ENCODE measurements around the gene MACROH2A2.

GRCh38 chr10:70124415-70124814, 71.8 kb downstream of the MACROH2A2 start:
- TF ChIP-seq TCF7L2 (IDR thresholded peaks at IDR 0.05; ENCODE audit: low read depth, low read length) (no peak), SIN3A (IDR thresholded peaks at IDR 0.05; ENCODE audit: borderline replicate concordance, insufficient read depth, low read depth, low read length) (no peak), POLR2AphosphoS5 (IDR thresholded peaks at IDR 0.05; ENCODE audit: low read depth, low read length) (no peak)
- TF ChIP-seq, protein P1, sequence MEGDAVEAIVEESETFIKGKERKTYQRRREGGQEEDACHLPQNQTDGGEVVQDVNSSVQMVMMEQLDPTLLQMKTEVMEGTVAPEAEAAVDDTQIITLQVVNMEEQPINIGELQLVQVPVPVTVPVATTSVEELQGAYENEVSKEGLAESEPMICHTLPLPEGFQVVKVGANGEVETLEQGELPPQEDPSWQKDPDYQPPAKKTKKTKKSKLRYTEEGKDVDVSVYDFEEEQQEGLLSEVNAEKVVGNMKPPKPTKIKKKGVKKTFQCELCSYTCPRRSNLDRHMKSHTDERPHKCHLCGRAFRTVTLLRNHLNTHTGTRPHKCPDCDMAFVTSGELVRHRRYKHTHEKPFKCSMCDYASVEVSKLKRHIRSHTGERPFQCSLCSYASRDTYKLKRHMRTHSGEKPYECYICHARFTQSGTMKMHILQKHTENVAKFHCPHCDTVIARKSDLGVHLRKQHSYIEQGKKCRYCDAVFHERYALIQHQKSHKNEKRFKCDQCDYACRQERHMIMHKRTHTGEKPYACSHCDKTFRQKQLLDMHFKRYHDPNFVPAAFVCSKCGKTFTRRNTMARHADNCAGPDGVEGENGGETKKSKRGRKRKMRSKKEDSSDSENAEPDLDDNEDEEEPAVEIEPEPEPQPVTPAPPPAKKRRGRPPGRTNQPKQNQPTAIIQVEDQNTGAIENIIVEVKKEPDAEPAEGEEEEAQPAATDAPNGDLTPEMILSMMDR (IDR thresholded peaks at IDR 0.05), result no peak
